ENCODE measurements around the gene PLEKHM3. TPM values are rescaled to one million over a fixed set of nuclear protein-coding genes. Genes with fewer than 3 reads are reported as not detected.
"Not testable (repeated sequence)": the region's sequence is repeated elsewhere in the genome, so short reads cannot be mapped to it uniquely, and the experiment has no call there.

Gene PLEKHM3
- total RNA-seq, 1 experiment from 2014 or later = 8.4 TPM

GRCh38 chr2:207913772-207914358 lies 111.5 kb downstream of the PLEKHM3 start:
- no peaks in the 10 kb centered on the region for H3K4me1 ChIP-seq (replicated peaks; ENCODE audit: insufficient read depth)
- TF ChIP-seq EZH2 (IDR thresholded peaks at IDR 0.05; ENCODE audit: low read depth) (no peak), CTCF (conservative IDR thresholded peaks at IDR 0.05) (no peak)
- ChIA-PET CTCF (no interaction called here), POLR2A (ENCODE audit: unreplicated experiment) (no interaction called here)
- no peak overlapping the region for H2AFZ ChIP-seq
- H3K79me2 ChIP-seq (ENCODE audit: low read depth) = no peaks in the 10 kb centered on the region
- H3K27me3 ChIP-seq (ENCODE audit: insufficient read depth, low read depth) = no peaks in the 10 kb centered on the region
- H3K9me2 ChIP-seq (ENCODE audit: insufficient read depth) = no peaks in the 10 kb centered on the region
- intact Hi-C loops (cut with micrococcal nuclease; ENCODE audit: unreplicated experiment) = no loop called here
- BruUV-seq (replicated peaks) = no TSS peak
- no peaks in the 10 kb centered on the region for H3K9me3 ChIP-seq (ENCODE audit: insufficient read depth, low read depth)
- H3K4me3 ChIP-seq = no peak overlapping the region
- H3F3A ChIP-seq (ENCODE audit: insufficient read depth, low read depth) = no peaks in the 10 kb centered on the region
- H3K27ac ChIP-seq = no peak overlapping the region
- H4K20me1 ChIP-seq (ENCODE audit: insufficient read depth) = no peaks in the 10 kb centered on the region
- H3K36me3 ChIP-seq (ENCODE audit: low read depth) = no peaks in the 10 kb centered on the region
- no peak overlapping the region for H3K4me2 ChIP-seq
- no peak for DNase-seq

- no peak overlapping the region for H3K4me2 ChIP-seq
- H3F3A ChIP-seq (ENCODE audit: insufficient read depth, low read depth) = no peaks in the 10 kb centered on the region
- no peaks in the 10 kb centered on the region for H3K9me2 ChIP-seq (ENCODE audit: insufficient read depth)
- no peaks in the 10 kb centered on the region for H4K20me1 ChIP-seq (ENCODE audit: insufficient read depth)
- ChIA-PET CTCF (no interaction called here), POLR2A (ENCODE audit: unreplicated experiment) (no interaction called here)
- H3K79me2 ChIP-seq (ENCODE audit: low read depth) = no peaks in the 10 kb centered on the region
- H2AFZ ChIP-seq = no peak overlapping the region
- H3K4me3 ChIP-seq = no peak overlapping the region
- TF ChIP-seq EZH2 (IDR thresholded peaks at IDR 0.05; ENCODE audit: low read depth) (no peak), CTCF (conservative IDR thresholded peaks at IDR 0.05) (no peak)
- no TSS peak for BruUV-seq (replicated peaks)
- H3K36me3 ChIP-seq (ENCODE audit: low read depth) = no peaks in the 10 kb centered on the region
- DNase-seq = no peak
- intact Hi-C loops (cut with micrococcal nuclease; ENCODE audit: unreplicated experiment) = no loop called here
- no peak overlapping the region for H3K27ac ChIP-seq
- no peaks in the 10 kb centered on the region for H3K4me1 ChIP-seq (replicated peaks; ENCODE audit: insufficient read depth)
- no peaks in the 10 kb centered on the region for H3K9me3 ChIP-seq (ENCODE audit: insufficient read depth, low read depth)
- H3K27me3 ChIP-seq (ENCODE audit: insufficient read depth, low read depth) = no peaks in the 10 kb centered on the region
These were observed 113.5 kb downstream of the PLEKHM3 start for GRCh38 chr2:207911856-207912255.

GRCh38 chr2:207911215-207911614 lies 114.1 kb downstream of the PLEKHM3 start:
- DNase-seq = no peak
- intact Hi-C loops (cut with micrococcal nuclease; ENCODE audit: unreplicated experiment) = no loop called here
- no TSS peak for BruUV-seq (replicated peaks)
- Histone ChIP-seq H3K4me2 (no peak overlapping the region), H3K79me2 (ENCODE audit: low read depth) (no peaks in the 10 kb centered on the region), H3K4me3 (no peak overlapping the region), H2AFZ (no peak overlapping the region), H3K27me3 (ENCODE audit: insufficient read depth, low read depth) (no peaks in the 10 kb centered on the region), H4K20me1 (ENCODE audit: insufficient read depth) (no peaks in the 10 kb centered on the region), H3K27ac (no peak overlapping the region), H3K9me2 (ENCODE audit: insufficient read depth) (no peaks in the 10 kb centered on the region), H3K36me3 (ENCODE audit: low read depth) (no peaks in the 10 kb centered on the region), H3F3A (ENCODE audit: insufficient read depth, low read depth) (no peaks in the 10 kb centered on the region), H3K4me1 (replicated peaks; ENCODE audit: insufficient read depth) (no peaks in the 10 kb centered on the region), H3K9me3 (ENCODE audit: insufficient read depth, low read depth) (no peaks in the 10 kb centered on the region)
- POLR2A ChIA-PET (ENCODE audit: unreplicated experiment) = no interaction called here
- CTCF ChIA-PET = no interaction called here
- TF ChIP-seq EZH2 (IDR thresholded peaks at IDR 0.05; ENCODE audit: low read depth) (no peak), CTCF (conservative IDR thresholded peaks at IDR 0.05) (no peak)

GRCh38 chr2:207906495-207906894 lies 118.8 kb downstream of the PLEKHM3 start:
- H3K4me3 ChIP-seq; BruUV-seq (replicated peaks); POLR2A ChIA-PET (ENCODE audit: unreplicated experiment); H3K79me2 ChIP-seq (ENCODE audit: low read depth); H4K20me1 ChIP-seq (ENCODE audit: insufficient read depth); intact Hi-C loops (cut with micrococcal nuclease; ENCODE audit: unreplicated experiment); H3K36me3 ChIP-seq (ENCODE audit: low read depth); H3K4me1 ChIP-seq (replicated peaks; ENCODE audit: insufficient read depth); H3K9me2 ChIP-seq (ENCODE audit: insufficient read depth); H2AFZ ChIP-seq; H3K27me3 ChIP-seq (ENCODE audit: insufficient read depth, low read depth); CTCF ChIA-PET; H3F3A ChIP-seq (ENCODE audit: insufficient read depth, low read depth); H3K9me3 ChIP-seq (ENCODE audit: insufficient read depth, low read depth); H3K27ac ChIP-seq; H3K4me2 ChIP-seq; DNase-seq: not testable (repeated sequence)
